Activated effector memory CD4-positive, alpha-beta T cell treated with Interleukin-2 at 50 U/mL for 16 hours (primary cell): Measurements from ENCODE around the gene RPS4Y2.

ENCODE experiments used
- DNase-seq: peaks from one replicate; pipeline ENCODE4 v3.0.0-alpha.2; 2020

The RPS4Y2 gene

DNA sequence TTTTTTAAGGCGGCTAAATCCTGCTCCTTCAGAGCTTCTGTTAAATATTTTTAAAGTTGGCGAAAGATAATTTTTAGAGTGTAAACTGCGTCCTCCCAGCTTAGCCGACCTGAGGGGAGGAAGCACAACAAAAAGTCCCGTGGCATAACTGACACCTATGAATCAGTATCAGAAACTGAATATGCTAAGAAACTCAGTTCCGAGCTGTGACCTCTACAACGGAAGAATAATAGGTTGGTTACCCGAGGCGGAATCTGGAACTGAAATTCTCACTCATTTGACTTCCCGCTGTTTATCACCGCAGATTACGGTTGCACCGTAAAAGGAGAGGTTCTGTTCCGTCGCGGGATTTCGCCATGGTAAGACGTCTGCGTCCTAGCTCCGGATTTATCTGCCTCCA, at the start of gene RPS4Y2:
Gene RPS4Y2, plus strand, starts transcription at position 301 of the 400 bp plus-strand sequence. Its CDS starts 56 bp downstream, at position 357.
- DNase-seq: no peak

GRCh38 chrY:20714391-20714790, 41.5 kb upstream of the RPS4Y2 start:
- DNase-seq: no peak

- no peak for DNase-seq
Observed at GRCh38 chrY:20726184-20726907, 29.6 kb upstream of the RPS4Y2 start.

DNA sequence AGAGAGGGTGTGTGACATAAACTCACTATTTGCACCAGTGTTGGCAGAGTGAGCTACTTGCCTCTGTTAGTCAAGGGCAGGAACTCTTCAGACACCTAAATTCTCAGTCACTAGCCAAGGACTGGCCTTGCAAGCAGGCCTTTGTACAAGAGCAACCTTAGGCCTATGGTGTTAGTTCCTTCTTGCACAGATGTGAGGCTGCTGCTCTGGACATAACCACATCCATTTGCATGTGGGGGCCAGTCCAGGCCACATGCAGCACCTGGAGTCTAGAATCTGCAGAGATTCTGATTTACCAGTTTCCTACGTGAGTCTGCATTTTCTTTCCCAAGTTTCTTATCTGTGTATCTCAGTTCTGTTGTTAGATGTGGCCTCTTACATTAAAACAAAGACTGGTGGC, 20.7 kb upstream of the RPS4Y2 start:
- DNase-seq: no peak

DNA sequence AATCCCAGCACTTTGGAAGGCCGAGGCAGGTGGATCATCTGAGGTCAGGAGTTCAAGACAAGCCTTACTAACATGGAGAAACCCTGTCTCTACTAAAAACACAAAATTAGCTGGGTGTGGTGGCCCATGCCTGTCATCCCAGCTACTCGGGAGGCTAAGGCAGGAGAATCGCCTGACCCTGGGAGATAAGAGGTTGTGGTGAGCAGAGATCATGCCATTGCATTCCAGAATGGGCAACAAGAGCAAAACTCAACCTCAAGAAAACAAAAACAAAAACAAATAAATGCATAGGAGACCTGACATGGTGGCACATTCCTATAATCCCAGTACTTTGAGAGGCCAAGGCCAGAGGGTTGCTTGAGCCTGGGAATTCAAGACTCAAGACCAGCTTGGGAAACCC, 16.1 kb upstream of the RPS4Y2 start:
- no peak for DNase-seq

DNA sequence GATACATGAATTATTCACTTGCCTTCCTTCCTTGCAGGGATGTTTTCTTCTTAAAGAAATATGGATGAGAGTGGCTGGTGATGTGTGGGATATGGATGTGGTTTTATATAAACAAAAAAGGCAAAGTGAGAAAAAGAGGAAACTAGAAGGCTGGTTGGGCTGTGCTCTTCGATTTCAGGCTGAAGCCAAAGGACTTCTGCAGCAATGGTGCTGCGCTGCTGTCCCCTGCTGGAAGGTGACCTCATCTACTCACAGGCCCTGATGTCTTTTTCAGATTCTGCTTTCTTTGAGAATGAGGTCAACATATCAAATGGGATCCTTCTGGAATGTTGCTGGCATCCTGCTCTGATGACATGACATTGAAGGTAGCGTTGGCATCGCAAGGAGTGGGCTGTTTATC, 15.3 kb upstream of the RPS4Y2 start:
- DNase-seq: no peak

DNA sequence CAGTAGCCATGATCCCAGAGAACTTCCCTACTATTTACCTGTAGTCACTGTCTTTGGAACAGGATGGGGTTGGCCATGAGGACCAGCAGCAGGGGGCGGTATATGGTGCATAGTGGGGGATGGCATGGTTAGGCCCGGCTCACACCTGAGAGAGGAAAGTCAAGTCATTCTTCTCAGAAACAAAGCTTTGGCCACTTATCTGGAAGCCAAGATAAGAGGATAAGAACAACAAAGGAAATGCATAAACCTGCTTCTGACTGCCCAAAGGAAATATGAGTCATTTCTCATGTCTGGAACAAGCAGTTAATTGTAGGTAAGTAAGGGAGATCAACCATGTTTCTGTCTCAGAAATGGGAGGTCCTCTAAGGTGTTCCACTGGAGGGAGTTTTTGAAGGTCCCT, 10.8 kb upstream of the RPS4Y2 start:
- DNase-seq: peak; percentile 31

DNA sequence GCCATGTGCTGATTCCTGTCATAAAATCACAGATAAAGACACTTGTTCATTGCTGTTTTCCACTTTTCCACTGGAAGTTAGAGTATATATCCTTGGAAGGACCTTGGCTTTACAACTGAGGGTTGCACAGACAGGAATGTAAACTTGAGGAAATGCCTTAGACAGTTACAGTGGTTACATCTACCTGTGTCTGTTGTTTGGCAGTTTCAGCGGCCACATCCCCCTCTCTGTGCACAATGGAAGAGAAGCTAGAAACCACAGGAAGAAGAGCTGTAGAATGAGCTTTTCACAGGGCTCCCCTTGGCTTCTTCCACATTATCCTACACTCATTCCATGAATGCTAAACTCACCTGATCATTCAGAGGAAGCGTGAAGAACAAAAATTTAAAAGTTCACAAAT, 9.0 kb upstream of the RPS4Y2 start:
- DNase-seq: no peak

DNA sequence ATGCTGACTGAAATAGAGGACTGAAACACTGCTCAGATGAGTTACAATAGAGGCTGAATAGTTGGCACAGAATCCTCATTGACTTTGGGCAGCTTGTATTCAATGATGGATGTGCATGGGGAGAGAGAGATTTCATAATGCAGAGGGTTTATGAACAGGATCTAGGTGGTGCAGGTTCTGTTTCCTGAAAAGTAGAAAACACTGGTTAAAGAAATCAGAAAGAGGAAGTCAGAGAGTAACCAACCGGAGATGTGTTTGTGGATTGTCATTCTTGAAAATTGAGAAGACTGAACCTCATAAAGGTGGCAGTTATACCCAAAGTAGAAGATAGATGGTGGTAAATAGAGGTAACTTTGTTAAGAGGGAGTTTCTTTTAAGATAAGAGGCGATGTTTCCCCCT, 8.0 kb downstream of the RPS4Y2 start:
- DNase-seq: no peak

GRCh38 chrY:20765117-20765516, 9.2 kb downstream of the RPS4Y2 start:
- no peak for DNase-seq

GRCh38 chrY:20770755-20771154, 14.8 kb downstream of the RPS4Y2 start:
- no peak for DNase-seq

GRCh38 chrY:20776104-20776503, 20.2 kb downstream of the RPS4Y2 start:
- no peak for DNase-seq

DNA sequence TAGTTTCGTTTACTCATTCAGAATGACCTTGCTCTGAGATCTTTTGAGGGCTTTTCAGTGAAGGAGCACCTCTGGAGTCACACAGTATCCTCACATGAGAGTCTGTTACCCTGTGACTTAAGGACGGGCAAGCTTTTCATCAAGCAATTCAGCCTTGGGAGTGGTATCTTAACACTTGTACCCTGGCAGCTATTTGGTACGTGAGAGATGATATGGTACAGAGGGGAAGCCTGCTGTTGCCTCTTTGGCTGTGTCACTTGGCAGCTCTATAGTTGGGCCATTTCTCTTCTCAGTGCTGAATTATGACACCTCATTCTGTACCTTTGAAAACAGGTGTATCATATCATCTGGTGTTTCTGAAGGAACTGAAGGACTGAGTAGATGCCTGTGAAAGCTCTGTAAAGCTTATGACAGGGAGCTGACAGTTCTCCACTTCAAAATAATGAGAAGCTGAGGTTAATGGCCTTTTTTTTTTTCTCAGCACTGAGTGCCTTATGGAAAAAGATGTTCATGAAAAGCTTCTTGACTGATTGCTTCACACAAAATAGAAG, 24.3 kb downstream of the RPS4Y2 start:
- DNase-seq: no peak

- no peak for DNase-seq
Observed at GRCh38 chrY:20780776-20781175, 24.9 kb downstream of the RPS4Y2 start.

GRCh38 chrY:20781408-20781807, 25.5 kb downstream of the RPS4Y2 start:
- no peak for DNase-seq

DNA sequence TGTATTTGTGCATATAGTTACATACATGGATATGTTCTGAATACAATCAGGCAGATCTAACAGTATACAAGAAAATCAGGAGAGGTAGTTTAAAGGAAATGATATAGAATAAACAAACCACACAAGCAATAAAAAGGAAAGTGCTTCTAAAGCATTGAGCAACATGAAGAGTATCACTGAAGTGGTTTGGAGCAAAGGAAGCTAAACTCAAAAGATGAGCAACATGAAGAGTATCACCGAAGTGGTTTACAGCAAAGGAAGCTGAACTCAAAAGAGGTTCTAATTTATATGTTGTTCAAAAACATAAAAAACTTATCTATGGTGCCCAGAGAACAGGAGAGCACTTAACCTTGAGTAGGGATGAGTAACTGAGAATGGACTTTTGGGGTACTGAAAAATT, 29.1 kb downstream of the RPS4Y2 start:
- no peak for DNase-seq

- no peak for DNase-seq
Observed at GRCh38 chrY:20787076-20787475, 31.2 kb downstream of the RPS4Y2 start.

GRCh38 chrY:20798351-20799049, 42.6 kb downstream of the RPS4Y2 start:
- DNase-seq: peak; percentile 8

- no peak for DNase-seq
Observed at GRCh38 chrY:20802659-20803058, 46.8 kb downstream of the RPS4Y2 start.

DNA sequence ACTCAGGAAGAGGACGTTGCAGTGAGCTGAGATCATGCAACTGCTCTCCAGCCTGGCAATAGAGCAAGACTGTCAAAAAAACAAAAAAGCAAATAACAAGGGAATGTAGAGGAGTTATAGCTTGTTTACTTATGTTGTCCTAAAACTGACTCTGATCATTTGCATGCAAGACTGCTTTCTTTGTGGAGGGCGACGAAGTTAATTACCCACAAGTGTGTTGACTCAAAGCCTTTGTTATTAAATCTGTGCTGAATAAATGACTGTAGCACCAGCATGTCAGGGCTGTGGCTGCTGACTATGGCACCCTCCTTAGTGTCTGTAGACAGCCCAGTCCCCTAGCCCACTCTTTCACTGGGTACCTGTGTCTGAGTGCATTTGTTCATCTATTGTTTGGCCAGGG, 50.3 kb downstream of the RPS4Y2 start:
- DNase-seq: no peak

- no peak for DNase-seq
Observed at GRCh38 chrY:20813459-20813858, 57.6 kb downstream of the RPS4Y2 start.

- no peak for DNase-seq
Observed at GRCh38 chrY:20814794-20815193, 58.9 kb downstream of the RPS4Y2 start.

DNA sequence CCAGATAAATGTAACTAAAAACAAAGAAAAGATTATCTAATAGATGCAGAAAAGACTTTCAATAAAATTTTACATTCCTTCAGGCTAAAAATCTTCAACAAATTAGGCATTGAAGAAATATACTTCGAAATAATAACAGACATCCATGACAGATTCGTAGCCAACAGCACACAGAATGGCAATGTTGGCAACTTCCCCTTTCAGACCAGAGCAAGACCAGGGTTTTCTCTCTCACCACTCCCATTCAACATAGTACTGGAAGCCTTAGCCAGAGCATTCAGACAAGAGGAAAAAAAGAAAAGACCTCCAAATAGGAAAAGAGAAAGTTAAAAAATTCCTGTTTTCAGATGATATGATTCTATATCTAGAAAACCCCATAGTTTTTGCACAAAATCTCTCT, 61.2 kb downstream of the RPS4Y2 start:
- no peak for DNase-seq
